GM15510 (cell line): ENCODE data around the gene CCDC183.

ENCODE experiments used
- POLR2A ChIP-seq: IDR thresholded peaks from 3 replicates; pipeline ENCODE4 v1.6.1; 2011; ENCODE audit warnings: borderline replicate concordance; ENCODE audit not compliant: insufficient read length; ENCODE audit errors: extremely low read depth

The CCDC183 gene

GRCh38 chr9:136759436-136760325 is 36.5 kb upstream of the CCDC183 start:
- no peak for TF ChIP-seq POLR2A

DNA sequence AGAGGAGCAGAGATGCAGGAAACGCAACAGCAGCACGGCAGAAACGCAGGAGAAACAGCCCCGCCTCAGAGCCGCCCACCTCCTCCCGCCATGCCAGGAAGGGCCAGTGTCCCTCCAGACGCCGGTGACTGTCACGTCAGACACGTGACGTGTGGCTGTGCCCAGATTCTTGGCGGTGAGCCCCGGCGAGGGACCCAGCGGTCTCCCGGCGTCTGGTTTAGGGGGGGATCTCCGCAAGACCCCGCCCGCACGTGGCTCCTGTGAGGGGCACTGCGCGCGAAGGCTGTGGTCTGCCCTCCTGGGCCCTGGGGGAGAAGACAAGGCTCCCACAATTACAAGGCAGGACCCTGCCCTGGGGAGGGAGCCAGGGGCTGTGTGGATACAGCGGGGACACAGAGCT is 35.7 kb upstream of the CCDC183 start:
- no peak for TF ChIP-seq POLR2A

- TF ChIP-seq POLR2A, result no peak
Measured at GRCh38 chr9:136761545-136761981, 34.6 kb upstream of the CCDC183 start.

GRCh38 chr9:136762221-136762691 is 33.9 kb upstream of the CCDC183 start:
- TF ChIP-seq POLR2A, result no peak

DNA sequence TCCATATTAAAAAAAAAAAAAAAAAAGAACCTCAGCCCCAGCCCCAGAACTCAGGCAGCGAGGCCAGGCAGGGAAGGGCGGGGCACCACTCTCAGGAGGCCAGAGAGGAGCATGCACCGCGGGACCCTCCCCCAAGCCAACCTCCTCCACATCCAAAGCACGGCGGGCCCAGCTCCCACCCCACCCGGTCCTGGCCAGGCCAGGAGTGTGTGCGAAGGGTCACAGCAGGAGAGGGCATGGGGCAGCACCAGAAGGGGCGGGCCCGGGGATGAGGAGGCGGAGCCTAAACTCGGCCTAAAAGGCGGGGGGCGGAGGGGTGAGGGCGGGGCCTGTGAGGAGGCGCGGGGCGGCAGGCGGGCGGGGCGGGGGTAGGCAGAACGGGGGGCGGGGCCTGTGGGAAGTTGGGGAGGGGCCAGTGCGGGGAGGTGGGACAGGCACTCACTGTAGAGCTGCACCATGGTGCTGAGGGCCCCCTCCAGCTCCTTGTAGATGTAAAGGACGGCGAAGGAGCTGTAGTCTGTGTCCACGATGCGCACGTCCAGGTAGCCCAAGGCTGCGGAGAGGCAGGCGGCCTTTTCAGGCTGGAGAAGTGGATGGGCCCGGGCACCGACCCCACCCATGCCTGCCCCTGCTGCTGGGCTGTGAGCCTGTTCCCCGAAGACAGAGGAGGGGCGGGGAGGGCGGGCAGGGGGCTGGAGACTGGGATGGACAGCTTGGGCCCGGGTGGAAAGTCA is 33.1 kb upstream of the CCDC183 start:
- TF ChIP-seq POLR2A, result no peak

DNA sequence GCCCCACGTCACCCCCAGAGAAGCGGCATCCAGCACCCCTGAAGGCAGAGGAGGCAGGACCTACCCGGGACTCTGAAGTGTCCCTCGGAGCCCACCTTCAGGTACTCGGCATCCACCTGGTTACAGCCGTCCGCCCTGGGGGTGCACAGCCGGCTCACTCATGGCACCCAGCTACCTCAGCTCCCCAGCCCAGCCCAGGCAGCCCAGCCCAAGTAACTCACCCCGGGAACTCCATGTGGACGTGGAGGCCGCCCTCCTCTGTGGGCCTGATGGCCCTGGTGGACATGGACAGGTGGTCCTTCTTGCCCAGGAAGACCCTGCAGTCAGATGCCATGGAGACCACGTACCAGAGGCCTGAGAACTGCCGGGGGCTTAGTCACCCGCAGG is 32.5 kb upstream of the CCDC183 start:
- TF ChIP-seq POLR2A, result no peak

GRCh38 chr9:136764301-136764891 is 31.7 kb upstream of the CCDC183 start, which contains the start of gene LCN15:
Gene LCN15 (minus strand): TSS chr9:136764518. CDS start chr9:136764488, 30 bp downstream.
- TF ChIP-seq POLR2A, result no peak

DNA sequence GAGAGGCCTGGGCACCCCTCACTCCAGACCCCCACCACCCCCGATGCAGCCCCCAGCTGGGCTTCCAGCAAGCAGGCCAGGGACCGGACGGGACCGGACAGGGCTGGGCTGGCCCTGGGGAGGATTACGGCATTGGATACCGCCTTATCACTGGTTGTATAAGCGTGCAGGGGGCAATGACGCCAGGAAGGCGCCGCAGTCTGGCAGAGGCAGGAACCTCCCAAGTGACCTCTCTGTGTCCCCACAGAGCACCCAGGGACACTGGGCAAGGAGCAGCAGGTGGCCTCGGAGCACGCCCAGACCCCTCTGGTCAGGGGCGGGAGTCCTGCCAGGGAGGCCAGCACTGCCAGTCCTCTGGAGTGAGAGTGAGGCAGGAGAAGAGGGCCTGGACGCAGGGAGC is 31.1 kb upstream of the CCDC183 start:
- no peak for TF ChIP-seq POLR2A

DNA sequence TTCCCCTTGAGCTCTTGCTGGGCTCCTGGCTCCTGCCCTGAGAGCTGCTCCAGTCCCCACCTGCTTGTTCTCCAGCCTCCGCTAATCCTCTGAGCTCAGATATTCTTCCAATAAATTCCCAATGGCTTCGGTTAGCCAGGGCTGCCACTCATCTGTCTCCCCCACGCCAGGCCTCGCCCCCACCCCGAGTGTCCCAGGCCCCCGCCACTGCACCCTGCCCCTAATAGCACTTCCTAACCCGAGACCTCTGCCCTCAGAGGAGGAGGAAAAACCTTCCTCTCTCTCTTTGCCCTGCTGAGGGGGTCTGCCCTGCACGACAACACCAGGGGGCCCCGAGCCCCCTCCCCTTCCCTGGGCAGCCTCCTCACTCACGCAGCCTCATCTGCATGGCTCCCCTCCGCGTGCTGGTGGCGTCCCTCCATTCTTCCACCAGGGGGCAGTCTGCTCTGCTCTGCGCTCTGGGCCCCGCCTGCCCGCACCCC is 26.4 kb upstream of the CCDC183 start:
- no peak for TF ChIP-seq POLR2A

DNA sequence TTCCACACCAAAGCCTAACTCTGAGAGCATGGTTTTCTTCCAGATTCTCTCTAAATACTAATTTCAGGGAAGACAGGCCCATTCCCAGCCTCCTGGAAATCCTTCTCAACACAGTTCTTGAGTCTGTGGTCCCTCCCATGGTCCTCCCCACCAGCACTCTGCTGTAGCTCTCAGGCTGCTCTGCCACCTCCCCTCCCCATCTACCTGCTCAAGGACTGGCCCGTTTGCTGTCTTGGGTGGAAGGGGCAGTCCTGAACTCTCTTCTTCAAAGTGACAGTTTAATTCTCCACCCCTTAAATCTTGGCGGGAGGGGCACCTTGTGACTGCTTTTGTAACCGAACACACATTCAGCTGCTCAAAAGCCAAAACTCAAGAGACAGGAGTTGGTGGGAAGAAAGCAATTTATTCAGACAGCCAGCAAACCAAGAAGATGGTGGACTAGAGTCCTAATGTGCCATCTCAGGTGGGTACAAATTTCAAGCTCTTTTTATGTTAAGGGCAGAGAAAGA is 24.2 kb upstream of the CCDC183 start:
- no peak for TF ChIP-seq POLR2A

DNA sequence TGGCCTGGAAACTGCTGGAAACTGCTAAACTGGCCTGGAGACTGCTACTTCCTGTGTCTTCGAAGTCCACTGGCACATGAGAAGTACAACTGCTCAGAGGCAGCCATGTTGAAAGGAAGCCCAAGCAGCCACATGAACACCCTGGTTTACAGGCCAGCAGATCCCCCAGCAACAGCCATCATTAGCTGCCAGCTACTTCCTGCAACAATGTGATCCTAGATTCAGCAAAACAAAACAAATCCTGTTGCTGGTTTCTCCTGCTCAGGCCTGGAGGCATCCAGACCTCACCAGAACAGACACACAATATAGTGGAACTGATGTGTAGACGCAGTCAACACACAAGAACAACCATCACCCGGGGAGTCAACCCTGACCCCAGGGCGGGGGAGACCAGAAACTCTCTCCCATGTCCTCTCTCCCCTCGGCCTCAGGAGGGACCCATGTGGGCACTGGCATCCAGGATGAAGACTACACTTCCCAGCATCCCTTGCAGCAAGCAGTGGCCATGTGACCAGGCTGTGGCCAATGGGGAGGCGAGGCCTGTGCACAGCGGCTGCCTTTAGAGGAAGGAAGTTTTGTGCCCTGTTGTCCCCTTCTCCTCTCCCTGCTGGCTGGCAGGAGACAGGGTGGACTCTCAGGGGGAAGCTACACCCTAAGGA is 22.6 kb upstream of the CCDC183 start:
- TF ChIP-seq POLR2A, result no peak

- TF ChIP-seq POLR2A, result no peak
Measured at GRCh38 chr9:136774416-136775045, 21.6 kb upstream of the CCDC183 start.

DNA sequence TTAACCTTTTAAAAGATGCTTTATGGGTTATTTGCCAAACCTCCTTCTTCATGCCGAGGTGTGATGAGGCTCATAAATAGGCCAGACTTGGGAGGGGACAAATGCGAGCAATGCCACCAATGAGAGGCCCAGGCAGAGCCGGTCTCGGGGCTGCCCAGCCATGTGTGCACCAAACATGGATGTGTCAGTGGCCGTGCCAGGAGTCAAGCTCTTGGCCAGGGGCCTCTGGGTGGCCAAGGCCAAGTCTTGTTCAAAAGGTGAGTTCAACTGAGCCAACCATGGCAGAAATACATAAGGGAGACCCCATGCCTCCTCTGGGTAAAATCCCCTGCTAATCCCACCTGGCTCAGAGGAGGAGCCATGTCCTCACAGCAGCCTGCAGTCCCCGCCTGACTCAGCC is 20.9 kb upstream of the CCDC183 start:
- TF ChIP-seq POLR2A, result no peak

DNA sequence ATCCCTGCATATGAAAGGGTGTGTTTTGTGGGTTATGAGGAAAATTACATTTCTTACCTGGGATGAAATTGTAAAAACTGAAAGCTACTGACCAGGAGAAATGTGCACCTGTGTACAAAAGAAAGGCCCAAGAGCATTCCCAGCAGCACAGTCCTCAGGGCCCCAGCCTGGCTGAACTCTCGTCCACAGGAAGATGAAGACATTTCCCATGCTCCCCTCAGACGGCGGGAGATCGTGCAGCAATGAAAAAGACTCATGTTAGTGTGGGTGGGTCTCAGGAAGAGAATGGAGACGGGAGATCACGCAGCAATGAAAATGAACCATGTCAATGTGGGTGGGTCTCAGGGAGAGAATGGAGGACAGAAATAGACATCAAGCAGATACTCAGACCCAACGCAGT is 19.2 kb upstream of the CCDC183 start:
- no peak for TF ChIP-seq POLR2A
